GM19395 (cell line): ENCODE data around the gene NIN.
A peak's percentile ranks its signal among the peaks of the same experiment; 100 is the strongest.
"Not testable (repeated sequence)": the region's sequence is repeated elsewhere in the genome, so short reads cannot be mapped to it uniquely, and the experiment has no call there.

Experiments used
- ATAC-seq: cut with Tn5 transposase; IDR thresholded peaks from one replicate; pipeline ENCODE4 v1.9.1; 2021; ENCODE audit warnings: mild to moderate bottlenecking, moderate library complexity; ENCODE audit not compliant: unreplicated experiment

NIN gene

DNA sequence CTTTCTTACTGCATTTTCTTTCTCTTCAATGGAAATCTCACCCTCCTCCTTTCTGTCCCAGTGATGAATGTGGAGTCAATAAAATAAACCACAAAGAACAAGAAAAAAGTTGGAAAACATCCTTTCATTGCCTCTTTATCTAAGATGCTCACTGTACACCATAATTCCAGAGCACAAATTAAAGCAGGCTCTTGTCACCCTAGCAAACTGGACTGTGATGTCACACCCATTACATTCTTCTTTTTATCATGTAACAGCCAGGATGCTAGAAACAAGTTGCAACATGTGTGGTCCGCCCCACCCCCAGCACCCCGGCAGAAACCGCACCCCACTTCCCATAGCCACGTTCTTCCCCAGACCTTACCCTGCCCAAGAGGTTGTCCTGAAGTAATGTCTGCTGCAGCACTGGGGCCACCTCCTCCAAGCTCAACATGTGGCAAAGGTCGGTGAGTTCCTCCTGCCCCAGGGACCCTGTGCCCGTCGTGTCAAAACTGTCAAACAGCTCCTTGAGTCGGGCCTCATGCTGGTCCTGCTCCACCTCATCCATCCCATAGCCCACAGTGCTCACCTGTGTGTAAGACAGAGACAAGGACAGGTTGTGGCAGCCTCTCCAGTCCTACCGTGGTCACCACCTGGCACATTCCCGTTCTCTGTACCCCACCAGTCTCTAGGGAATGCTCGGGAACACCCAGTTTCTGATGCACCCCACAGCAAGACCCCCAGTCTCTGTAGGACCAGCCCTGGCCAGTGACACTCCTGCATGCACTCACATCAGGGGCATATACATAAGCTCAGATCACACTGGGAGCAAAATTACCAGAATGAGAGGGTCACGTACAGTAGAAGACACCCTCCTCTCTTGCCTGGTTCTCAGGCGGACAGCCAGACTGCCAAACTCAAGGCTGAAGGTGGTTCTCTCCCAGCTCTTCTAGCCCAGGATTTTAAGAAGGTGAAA is 9.2 kb downstream of the NIN start:
- ATAC-seq: no peak

GRCh38 chr14:50820786-50821509 is 10.0 kb downstream of the NIN start:
- no peak for ATAC-seq

DNA sequence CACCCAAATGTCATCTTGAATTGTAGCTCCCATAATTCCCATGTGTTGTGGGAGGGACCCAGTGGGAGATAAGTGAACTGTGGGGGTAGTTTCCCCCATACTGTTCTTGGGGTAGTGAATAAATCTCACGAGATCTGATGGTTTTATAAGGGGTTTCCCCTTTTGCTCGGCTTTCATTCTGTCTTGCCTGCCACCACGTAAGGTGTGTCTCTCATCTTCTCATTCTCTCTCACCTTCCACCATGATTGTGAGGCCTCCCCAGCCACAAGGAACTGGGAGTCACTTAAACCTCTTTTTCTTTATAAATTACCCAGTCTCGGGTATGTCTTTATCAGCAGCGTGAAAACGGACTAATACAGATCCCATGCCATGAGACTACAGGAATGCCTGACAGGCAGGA is 11.7 kb downstream of the NIN start:
- not testable (repeated sequence) for ATAC-seq

- ATAC-seq: no peak
Observed at GRCh38 chr14:50816395-50817047, 14.4 kb downstream of the NIN start.

GRCh38 chr14:50815526-50815925 is 15.4 kb downstream of the NIN start:
- not testable (repeated sequence) for ATAC-seq

- not testable (repeated sequence) for ATAC-seq
Observed at GRCh38 chr14:50815058-50815457, 15.9 kb downstream of the NIN start.

GRCh38 chr14:50814161-50814560 is 16.8 kb downstream of the NIN start:
- ATAC-seq: no peak

- ATAC-seq: peak; percentile 73
Observed at GRCh38 chr14:50813544-50813863, 17.5 kb downstream of the NIN start.

DNA sequence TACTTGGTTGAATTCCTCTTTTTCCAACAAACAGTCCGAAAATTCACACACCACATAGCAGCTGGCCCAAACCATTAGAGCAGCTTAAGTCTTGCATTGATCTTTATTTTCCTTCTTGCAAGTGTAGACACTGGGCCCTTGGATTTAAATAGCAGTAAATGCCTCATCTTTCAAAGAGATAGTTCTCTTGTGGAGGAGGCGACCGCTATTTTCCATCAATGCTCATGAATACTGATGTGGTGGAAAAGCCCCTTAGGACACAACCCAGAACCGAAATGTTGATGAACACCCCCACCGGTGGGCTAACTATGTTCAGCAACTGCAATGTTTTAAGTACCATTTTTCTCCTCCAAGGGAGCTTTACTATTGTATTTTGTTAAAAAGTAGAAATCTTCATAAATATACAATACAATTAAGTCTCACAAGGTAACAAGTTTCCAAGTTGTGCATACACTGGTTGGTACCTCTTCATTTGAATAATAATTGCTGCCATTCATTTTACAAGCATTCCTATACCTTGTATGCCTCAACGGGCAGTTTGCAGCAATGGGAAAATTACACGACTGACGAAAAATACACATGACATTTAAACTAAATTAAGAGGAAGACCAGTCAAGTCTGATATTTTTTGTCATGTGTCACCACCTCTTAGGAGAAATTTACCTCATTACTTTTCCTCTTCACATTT is 18.0 kb downstream of the NIN start:
- ATAC-seq: peak; percentile 28

DNA sequence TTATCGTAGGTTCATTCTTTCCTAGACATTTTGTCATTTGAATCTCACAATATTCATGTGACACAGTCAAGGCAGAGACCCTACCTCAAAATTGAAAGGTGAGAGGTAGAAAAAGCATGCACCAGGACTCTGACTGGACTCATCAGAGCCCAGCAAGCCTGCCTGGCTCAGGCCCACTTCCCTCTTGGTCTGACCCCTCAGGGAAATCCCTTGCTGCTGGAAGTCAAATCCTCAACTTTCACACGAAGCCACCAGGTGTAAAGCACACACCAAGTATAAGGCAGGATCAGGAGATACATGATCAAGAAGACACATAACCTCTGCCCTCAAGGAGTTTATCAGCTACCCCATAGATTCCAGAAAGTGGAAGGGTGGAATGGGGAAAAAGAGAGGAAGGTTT is 18.8 kb downstream of the NIN start:
- peak; percentile 13 for ATAC-seq

DNA sequence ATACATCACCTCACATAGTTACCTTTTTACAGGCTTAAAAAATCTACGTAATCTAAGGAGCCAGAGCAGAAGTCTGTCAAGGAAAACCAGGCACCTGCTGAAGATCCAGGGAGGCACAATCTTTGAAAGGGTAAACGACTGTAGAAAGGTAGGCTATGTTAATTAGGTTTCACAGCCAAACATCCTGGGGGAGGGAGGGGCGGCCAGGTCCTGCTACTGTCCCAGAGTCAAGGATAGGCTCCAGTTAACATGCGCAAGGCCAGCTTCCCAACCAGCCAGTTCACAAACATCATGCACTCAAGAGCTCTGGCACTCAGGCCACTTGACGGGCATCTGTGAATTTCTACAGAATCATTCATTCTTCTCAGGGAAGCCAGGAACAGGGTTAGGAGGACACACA is 22.9 kb downstream of the NIN start:
- ATAC-seq: no peak

DNA sequence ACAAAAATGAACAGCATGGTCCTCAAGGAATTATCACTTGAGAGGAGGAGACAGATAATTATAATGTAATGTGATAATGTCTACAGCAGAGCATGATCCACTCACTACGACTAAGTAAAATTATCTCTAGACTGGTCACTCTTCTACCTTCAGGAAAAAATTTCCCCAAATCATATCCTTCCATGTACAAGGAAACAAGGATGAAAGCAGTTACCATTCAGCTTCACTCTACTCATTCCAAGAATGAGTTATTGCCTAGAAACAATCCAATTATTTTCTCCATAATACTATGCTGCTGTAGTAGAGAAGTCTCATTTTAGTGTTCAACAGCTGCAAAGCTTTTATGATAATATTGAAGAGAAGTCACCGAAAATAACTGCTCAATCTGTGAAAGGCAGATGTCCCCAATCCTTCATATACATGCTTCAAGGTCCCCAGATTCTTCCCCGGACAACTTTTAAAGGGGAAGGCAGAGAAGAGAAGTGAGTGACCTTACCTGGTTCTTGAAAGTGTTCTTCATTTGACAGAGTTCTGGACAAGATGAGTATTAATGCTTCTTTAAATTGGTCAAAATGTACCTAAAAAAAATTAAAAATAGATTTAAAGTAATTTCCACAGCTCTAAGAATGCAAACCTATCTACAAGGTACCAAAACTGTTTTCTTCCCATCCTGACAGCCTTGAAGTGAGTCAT is 24.6 kb downstream of the NIN start:
- no peak for ATAC-seq

DNA sequence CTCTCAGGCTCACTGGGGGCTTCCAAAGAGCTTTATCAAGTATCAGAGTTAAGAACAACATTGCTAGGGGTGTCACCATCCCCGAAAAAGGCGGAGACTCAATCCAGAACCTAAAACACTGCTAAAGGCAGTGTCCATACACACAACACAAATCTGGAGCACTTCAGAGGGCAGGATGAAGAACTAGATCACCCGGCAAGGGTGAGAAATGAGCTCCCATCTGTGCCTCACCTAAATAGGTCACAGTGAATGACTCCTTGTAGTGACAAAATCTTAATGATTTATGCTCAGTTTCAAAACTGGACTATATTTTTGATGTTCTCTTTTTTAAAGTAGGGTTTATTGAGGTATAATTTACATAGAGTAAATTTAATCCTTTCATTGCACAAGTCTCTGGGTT is 25.6 kb downstream of the NIN start:
- no peak for ATAC-seq

DNA sequence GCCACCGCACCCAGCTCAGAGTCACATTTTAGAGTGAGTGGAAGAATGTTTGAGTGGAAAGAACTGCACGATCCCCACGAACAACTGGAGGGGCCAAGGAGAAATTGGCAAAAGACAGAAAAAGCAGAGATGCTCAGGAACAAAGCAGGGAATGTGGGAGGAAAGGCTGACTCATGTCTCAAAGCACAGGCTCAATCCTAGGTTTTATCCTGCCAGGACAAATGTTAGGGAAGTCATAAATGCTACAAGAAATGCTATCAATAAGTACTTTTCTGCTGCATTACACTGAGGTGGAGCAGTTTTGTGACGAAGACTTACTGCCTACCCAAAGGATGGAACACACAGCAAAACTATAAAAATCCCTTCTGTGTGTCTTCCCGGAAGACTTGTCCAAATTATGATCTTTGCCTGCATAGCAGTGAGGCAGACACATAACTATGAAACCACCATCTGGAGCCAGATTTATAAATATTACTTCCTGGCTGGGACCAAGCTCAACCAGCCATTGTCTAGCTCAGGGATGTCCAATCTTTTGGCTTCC is 26.7 kb downstream of the NIN start:
- no peak for ATAC-seq

DNA sequence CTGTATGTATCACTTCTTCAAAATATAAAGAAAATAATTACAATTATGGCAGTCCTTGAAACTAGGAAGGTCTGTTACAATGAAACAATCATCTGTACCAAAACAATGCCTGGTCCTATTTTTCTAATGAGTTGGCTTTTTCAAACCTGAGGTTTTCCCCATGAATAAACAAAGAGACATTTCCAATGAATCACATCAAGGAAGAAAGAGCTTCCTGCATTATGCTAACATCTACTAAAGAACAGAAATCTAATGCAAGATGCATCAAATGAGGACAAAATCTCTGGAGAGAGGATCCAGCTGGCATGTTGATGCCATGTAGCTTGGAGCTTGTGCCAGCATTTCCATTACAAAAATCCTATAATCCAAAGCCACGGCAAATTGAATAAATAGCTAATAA is 29.3 kb downstream of the NIN start:
- ATAC-seq: no peak

- ATAC-seq: no peak
Observed at GRCh38 chr14:50800032-50800431, 30.9 kb downstream of the NIN start.

DNA sequence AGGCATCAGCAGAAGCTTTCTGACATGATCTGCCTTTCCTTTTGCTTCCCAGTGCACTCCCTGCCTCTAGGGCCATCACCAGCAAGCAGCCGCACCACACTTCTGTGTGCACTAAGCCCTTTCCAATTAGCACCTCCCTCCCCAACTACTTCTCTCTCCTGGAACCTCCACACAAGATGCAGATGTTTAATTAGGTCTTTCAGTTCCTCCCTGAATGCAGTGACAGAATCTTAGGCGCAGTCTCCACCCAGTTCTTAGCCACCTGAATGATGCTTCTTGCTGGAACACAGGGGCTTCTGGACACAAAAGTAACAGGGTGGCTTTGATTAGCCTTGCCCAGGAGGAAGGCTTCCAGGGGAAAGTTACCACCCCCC is 32.9 kb downstream of the NIN start:
- ATAC-seq: peak; percentile 87

DNA sequence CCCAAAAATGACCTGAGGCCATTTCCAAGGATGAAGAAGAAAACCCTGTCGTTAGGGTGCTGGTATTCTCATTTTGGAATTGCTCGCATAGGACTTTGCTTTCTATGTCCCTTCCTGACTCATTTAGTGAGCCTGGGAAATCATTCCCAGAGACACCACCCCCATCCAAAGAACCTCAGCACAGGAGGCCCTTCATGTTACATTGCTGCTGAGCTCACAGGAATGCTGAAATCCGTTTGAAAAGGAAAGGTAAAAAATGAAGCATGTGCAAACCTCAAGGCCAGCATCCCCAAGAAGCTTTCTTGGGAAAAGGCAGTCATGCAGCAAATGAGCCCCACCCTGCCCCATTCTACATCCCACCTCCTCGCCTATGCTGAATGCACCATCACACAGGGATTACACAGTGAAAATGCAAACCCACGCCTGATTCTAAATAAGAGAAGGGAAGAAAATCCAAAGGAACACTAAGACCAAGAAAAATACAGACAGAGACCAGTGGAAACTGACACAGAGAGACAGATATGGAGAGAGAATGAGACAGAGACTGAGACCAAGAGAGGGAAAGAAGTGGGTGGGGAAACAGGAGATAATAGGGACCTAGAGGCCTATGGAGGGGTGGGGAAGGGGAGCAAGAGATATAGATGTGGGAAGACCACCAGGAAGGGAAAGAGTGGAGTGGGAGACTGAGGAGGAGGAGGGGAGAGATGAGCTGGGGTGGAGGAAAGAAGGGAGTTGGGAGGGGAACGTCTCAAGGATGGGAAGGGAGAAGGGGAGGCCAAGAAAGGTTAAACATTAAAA is 33.5 kb downstream of the NIN start:
- ATAC-seq: no peak

- no peak for ATAC-seq
Observed at GRCh38 chr14:50796390-50796789, 34.6 kb downstream of the NIN start.

- no peak for ATAC-seq
Observed at GRCh38 chr14:50795909-50796308, 35.1 kb downstream of the NIN start.
